HL-60 (cell line): Measurements from ENCODE around the gene ROBO1.

Source experiments
- DNase-seq, 2 experiments: peaks; one replicate each; pipeline ENCODE4 v3.0.0-alpha.2; 2010 to 2020; ENCODE audit warnings: low read depth in 1 of 2, low spot score in 1 of 2
- H3K27ac ChIP-seq: fragments of 250-450 bp; sonication (Bioruptor Pico); replicated peaks from 2 replicates; pipeline ENCODE4 v1.5.1; 2020; ENCODE audit warnings: mild to moderate bottlenecking, moderate library complexity
- H3K27me3 ChIP-seq: fragments of 250-450 bp; sonication (Bioruptor Pico); 2 replicates; pipeline ENCODE4 v1.5.1; 2021; ENCODE audit warnings: mild to moderate bottlenecking, moderate library complexity; ENCODE audit not compliant: insufficient read depth, poor library complexity, severe bottlenecking
- H3K4me3 ChIP-seq: replicated peaks from 2 replicates; pipeline ENCODE4 v1.5.1; 2011; ENCODE audit warnings: mild to moderate bottlenecking, control low read depth, low read length; ENCODE audit not compliant: insufficient read depth
- GABPA ChIP-seq: IDR thresholded peaks from 2 replicates; pipeline ENCODE4 v1.6.1; 2012; ENCODE audit warnings: low read depth
- POLR2AphosphoS5 ChIP-seq: IDR thresholded peaks from 2 replicates; pipeline ENCODE4 v1.6.1; 2012; ENCODE audit warnings: low read depth
- SPI1 ChIP-seq: IDR thresholded peaks from 2 replicates; pipeline ENCODE4 v1.6.1; 2012; ENCODE audit warnings: low read depth, mild to moderate bottlenecking, borderline replicate concordance
- TF ChIP-seq, protein P1 (sequence below): IDR thresholded peaks from one replicate; pipeline ENCODE4 v1.5.1; 2011; ENCODE audit warnings: low read length, control low read depth, inconsistent platforms; ENCODE audit not compliant: insufficient read depth
- TF ChIP-seq, protein P2 (sequence below): IDR thresholded peaks from 2 replicates; pipeline ENCODE4 v1.6.1; 2012; ENCODE audit warnings: low read depth; ENCODE audit not compliant: insufficient replicate concordance

ROBO1 gene

DNA sequence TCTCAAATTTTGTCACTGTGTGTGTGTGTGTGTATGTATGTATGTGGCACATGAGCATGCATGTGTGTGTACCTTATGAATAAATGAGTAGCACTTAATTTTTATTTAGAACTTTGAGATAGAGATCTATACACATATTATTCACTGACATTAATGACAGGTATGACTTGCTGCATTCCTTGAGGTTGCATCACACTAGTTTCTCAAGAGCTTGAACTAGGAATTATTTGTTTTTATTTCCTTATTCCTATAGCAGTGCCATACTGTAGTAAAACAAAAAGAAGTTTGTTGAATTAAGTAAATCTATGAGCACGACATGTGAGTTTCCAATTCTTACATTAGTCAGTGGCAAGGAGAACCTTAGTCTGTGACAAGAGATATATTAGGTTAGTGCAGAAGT lies 943.9 kb downstream of the ROBO1 start:
- TF ChIP-seq POLR2AphosphoS5, result no peak
- no peak for TF ChIP-seq GABPA
- TF ChIP-seq, protein P1, sequence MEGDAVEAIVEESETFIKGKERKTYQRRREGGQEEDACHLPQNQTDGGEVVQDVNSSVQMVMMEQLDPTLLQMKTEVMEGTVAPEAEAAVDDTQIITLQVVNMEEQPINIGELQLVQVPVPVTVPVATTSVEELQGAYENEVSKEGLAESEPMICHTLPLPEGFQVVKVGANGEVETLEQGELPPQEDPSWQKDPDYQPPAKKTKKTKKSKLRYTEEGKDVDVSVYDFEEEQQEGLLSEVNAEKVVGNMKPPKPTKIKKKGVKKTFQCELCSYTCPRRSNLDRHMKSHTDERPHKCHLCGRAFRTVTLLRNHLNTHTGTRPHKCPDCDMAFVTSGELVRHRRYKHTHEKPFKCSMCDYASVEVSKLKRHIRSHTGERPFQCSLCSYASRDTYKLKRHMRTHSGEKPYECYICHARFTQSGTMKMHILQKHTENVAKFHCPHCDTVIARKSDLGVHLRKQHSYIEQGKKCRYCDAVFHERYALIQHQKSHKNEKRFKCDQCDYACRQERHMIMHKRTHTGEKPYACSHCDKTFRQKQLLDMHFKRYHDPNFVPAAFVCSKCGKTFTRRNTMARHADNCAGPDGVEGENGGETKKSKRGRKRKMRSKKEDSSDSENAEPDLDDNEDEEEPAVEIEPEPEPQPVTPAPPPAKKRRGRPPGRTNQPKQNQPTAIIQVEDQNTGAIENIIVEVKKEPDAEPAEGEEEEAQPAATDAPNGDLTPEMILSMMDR, result no peak
- TF ChIP-seq SPI1, result no peak
- TF ChIP-seq, protein P2, sequence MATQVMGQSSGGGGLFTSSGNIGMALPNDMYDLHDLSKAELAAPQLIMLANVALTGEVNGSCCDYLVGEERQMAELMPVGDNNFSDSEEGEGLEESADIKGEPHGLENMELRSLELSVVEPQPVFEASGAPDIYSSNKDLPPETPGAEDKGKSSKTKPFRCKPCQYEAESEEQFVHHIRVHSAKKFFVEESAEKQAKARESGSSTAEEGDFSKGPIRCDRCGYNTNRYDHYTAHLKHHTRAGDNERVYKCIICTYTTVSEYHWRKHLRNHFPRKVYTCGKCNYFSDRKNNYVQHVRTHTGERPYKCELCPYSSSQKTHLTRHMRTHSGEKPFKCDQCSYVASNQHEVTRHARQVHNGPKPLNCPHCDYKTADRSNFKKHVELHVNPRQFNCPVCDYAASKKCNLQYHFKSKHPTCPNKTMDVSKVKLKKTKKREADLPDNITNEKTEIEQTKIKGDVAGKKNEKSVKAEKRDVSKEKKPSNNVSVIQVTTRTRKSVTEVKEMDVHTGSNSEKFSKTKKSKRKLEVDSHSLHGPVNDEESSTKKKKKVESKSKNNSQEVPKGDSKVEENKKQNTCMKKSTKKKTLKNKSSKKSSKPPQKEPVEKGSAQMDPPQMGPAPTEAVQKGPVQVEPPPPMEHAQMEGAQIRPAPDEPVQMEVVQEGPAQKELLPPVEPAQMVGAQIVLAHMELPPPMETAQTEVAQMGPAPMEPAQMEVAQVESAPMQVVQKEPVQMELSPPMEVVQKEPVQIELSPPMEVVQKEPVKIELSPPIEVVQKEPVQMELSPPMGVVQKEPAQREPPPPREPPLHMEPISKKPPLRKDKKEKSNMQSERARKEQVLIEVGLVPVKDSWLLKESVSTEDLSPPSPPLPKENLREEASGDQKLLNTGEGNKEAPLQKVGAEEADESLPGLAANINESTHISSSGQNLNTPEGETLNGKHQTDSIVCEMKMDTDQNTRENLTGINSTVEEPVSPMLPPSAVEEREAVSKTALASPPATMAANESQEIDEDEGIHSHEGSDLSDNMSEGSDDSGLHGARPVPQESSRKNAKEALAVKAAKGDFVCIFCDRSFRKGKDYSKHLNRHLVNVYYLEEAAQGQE, result no peak
- DNase-seq, result no peak
- Histone ChIP-seq H3K27ac (no peak overlapping the region), H3K27me3 (no peaks in the 10 kb centered on the region), H3K4me3 (no peak overlapping the region)

DNA sequence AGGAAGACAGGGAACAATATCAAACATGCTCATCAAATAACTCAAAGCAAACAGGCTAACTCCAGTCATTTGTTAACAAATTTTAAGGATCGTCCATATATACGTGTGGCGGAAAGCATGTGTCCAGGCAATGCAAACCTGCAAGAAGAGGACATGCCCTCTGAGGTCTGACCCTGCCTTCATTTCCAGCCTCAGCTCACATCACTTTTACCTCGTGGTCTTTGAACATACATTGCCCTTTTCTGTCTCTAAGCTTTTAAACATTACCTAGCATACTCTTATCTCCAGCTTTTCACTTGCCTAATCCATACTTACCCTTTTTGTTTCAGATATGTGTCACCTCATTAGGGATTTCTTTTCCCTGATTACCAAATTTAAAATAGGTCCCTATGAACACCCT lies 944.4 kb downstream of the ROBO1 start:
- TF ChIP-seq, protein P2, result no peak
- no peak for TF ChIP-seq SPI1
- no peak for DNase-seq

DNA sequence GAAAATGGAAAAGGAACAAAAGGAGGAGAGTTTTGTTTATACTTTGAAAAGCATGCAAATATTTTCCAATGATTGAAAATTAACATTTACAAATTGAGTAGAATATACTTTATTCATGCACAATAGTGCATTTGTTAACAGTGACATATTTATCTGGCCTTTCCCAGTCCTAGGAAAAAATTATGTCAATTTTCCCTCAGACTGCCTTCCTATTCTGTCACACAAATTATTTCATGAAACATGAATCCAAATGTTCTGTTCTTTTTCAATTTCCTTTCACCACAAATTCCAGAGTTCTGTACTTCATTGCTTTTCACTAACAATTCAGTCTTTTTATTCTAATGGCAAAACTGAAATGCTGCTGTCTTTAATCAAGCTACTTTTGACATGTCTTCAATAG lies 945.1 kb downstream of the ROBO1 start:
- Histone ChIP-seq H3K27me3 (no peaks in the 10 kb centered on the region), H3K4me3 (no peak overlapping the region), H3K27ac (no peak overlapping the region)
- DNase-seq, result no peak
- TF ChIP-seq, protein P1, result no peak
- TF ChIP-seq GABPA (no peak), SPI1 (no peak), POLR2AphosphoS5 (no peak)
- TF ChIP-seq, protein P2, result no peak

More for the DNA sequence above, 944.4 kb downstream of the ROBO1 start:
- Histone ChIP-seq H3K27me3 (no peaks in the 10 kb centered on the region), H3K4me3 (no peak overlapping the region), H3K27ac (no peak overlapping the region)

DNA sequence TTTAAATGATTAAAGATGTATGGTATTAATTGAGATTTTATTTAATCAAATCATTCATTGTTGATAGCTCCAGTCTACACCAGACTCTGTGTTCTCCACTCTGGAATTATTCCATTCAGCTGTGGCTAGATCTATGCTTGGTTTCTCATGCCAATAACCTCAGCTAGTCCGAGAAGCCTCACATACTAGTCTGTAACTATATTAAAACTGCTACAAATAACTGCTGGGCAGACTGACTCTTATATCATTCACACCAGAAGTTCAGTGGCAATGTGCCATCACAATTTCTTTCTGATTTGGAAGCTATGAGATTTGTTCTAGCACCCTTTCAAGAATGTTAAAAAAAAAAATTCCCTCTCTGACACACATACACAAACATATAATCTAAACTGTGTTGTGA lies 947.3 kb downstream of the ROBO1 start:
- DNase-seq, result no peak
- Histone ChIP-seq H3K27me3 (no peaks in the 10 kb centered on the region), H3K4me3 (no peak overlapping the region), H3K27ac (no peak overlapping the region)
- TF ChIP-seq, protein P1, result no peak
- TF ChIP-seq GABPA (no peak), SPI1 (no peak), POLR2AphosphoS5 (no peak)
- TF ChIP-seq, protein P2, result no peak
